SK-N-SH (cell line): ENCODE data around the gene NMNAT2. TPM values are rescaled to one million over a fixed set of nuclear protein-coding genes. Genes with fewer than 3 reads are reported as not detected.

Experiments used
- CTCF ChIA-PET: fragments of 300-600, 350-600 bp; formaldehyde crosslinking; extraction: SDS; loops from one replicate; lab custom pipeline; 2021; lab: Yijun Ruan, JAX
- POLR2A ChIA-PET: fragments of 350-600 bp; sonication (Branson Sonifier 250); formaldehyde crosslinking; extraction: SDS; loops from one replicate; lab custom pipeline; 2020; ENCODE audit warnings: antibody characterized with exemption, inconsistent platforms; lab: Yijun Ruan, JAX
- DNase-seq: peaks from one replicate; pipeline ENCODE4 v3.0.0; 2012
- H2AFZ ChIP-seq: fragments of 200-600 bp; sonication (generic); 2 replicates; pipeline ENCODE4 v1.8.1; 2016; ENCODE audit warnings: antibody characterized with exemption, mild to moderate bottlenecking, low read depth
- H3F3A ChIP-seq: fragments of 200-600 bp; sonication (generic); replicated peaks from 2 replicates; pipeline ENCODE3; 2016; ENCODE audit warnings: antibody characterized with exemption, mild to moderate bottlenecking; ENCODE audit not compliant: insufficient read depth
- H3K27ac ChIP-seq, 2 experiments: fragments of 200-500 bp in 1 of 2; fragments of 200-600 bp in 1 of 2; sonication (Bioruptor generic) in 1 of 2; sonication (generic), shearing (Covaris generic) in 1 of 2; 2 replicates each; pipeline versions ENCODE4 v1.5.1 to v1.6.1; 2014 to 2016; ENCODE audit warnings: low read depth in 2 of 2, inconsistent platforms in 1 of 2, low read length in 1 of 2, mild to moderate bottlenecking in 1 of 2, mixed read lengths in 1 of 2
- H3K27me3 ChIP-seq: fragments of 200-600 bp; sonication (generic), shearing (Covaris generic); 2 replicates; pipeline ENCODE4 v1.6.1; 2016; ENCODE audit warnings: mixed run types; ENCODE audit not compliant: insufficient read depth
- H3K36me3 ChIP-seq, 2 experiments: fragments of 200-500 bp in 1 of 2; fragments of 200-600 bp in 1 of 2; sonication (Bioruptor generic) in 1 of 2; sonication (generic) in 1 of 2; replicated peaks in 1 of 2; 2 replicates each; pipeline versions ENCODE3 to v1.5.1; 2014 to 2016; ENCODE audit warnings: low read length in 1 of 2, mild to moderate bottlenecking in 1 of 2; ENCODE audit not compliant: insufficient read depth in 2 of 2, control insufficient read depth in 1 of 2
- H3K4me1 ChIP-seq, 2 experiments: fragments of 200-500 bp in 1 of 2; fragments of 200-600 bp in 1 of 2; sonication (Bioruptor generic) in 1 of 2; sonication (generic), shearing (Covaris generic) in 1 of 2; 2 replicates each; pipeline versions ENCODE4 v1.5.1 to v1.6.1; 2014 to 2016; ENCODE audit warnings: low read depth in 1 of 2, low read length in 1 of 2, mixed run types in 1 of 2; ENCODE audit not compliant: insufficient read depth in 2 of 2, control insufficient read depth in 1 of 2
- H3K4me2 ChIP-seq: fragments of 200-600 bp; sonication (generic), shearing (Covaris generic); 2 replicates; pipeline ENCODE4 v1.6.1; 2017; ENCODE audit warnings: mixed run types
- H3K4me3 ChIP-seq, 2 experiments: fragments of 200-500 bp in 1 of 2; fragments of 200-600 bp in 1 of 2; sonication (Bioruptor generic) in 1 of 2; sonication (generic), shearing (Covaris generic) in 1 of 2; 2 replicates each; pipeline versions ENCODE4 v1.5.1 to v1.8.1; 2014 to 2016; ENCODE audit warnings: low read depth in 2 of 2, inconsistent platforms in 1 of 2, low read length in 1 of 2, mild to moderate bottlenecking in 1 of 2, mixed read lengths in 1 of 2, moderate library complexity in 1 of 2
- H3K79me2 ChIP-seq: fragments of 200-600 bp; sonication (generic); 2 replicates; pipeline ENCODE4 v1.8.1; 2017; ENCODE audit warnings: mild to moderate bottlenecking; ENCODE audit not compliant: insufficient read depth
- H3K9ac ChIP-seq: fragments of 200-600 bp; sonication (generic); 2 replicates; pipeline ENCODE4 v1.6.1; 2017; ENCODE audit warnings: mixed run types
- H3K9me2 ChIP-seq: fragments of 200-600 bp; sonication (generic); 2 replicates; pipeline ENCODE4 v1.6.1; 2017; ENCODE audit warnings: mixed run types
- H3K9me3 ChIP-seq: fragments of 200-600 bp; sonication (generic); 2 replicates; pipeline ENCODE4 v1.6.1; 2017; ENCODE audit warnings: mixed run types, mild to moderate bottlenecking, moderate library complexity
- H4K20me1 ChIP-seq: fragments of 200-600 bp; sonication (generic); 2 replicates; pipeline ENCODE4 v1.6.1; 2017; ENCODE audit warnings: mild to moderate bottlenecking, mixed run types; ENCODE audit not compliant: insufficient read depth
- CHD2 ChIP-seq: fragments of 150-350 bp; IDR thresholded peaks from 2 replicates; pipeline ENCODE4 v1.6.1; 2018; ENCODE audit warnings: low read length; ENCODE audit not compliant: partially characterized antibody
- CTCF ChIP-seq: fragments of 200-600 bp; sonication (generic); IDR thresholded peaks from 2 replicates; pipeline ENCODE4 v1.6.1; 2017; ENCODE audit warnings: antibody characterized with exemption, mild to moderate bottlenecking, moderate library complexity
- ELF1 ChIP-seq: IDR thresholded peaks from 2 replicates; pipeline ENCODE4 v1.4.0; 2012
- FOXJ3 ChIP-seq: sonication (generic); formaldehyde crosslinking; IDR thresholded peaks from 2 replicates; pipeline ENCODE4 v1.5.1; 2020; ENCODE audit warnings: mild to moderate bottlenecking, missing genetic modification reagents
- GATA2 ChIP-seq: sonication (generic); formaldehyde crosslinking; IDR thresholded peaks from 2 replicates; pipeline ENCODE4 v1.5.0; 2020; ENCODE audit warnings: mild to moderate bottlenecking, missing genetic modification reagents
- JUND ChIP-seq: IDR thresholded peaks from 2 replicates; pipeline ENCODE4 v1.4.0; 2012
- MXI1 ChIP-seq: IDR thresholded peaks from 2 replicates; pipeline ENCODE4 v1.6.1; 2012; ENCODE audit warnings: mild to moderate bottlenecking, low read depth, low read length, improper control_type of control experiment
- NRF1 ChIP-seq: IDR thresholded peaks from 2 replicates; pipeline ENCODE4 v1.6.1; 2012; ENCODE audit warnings: low read depth, mild to moderate bottlenecking, low read length
- POLR2AphosphoS5 ChIP-seq: IDR thresholded peaks from 2 replicates; pipeline ENCODE4 v1.6.1; 2012; ENCODE audit warnings: low read depth, low read length
- RCOR1 ChIP-seq: fragments of 150-350 bp; IDR thresholded peaks from 2 replicates; pipeline ENCODE4 v1.6.1; 2017; ENCODE audit warnings: antibody characterized with exemption, low read length
- SIN3A ChIP-seq: IDR thresholded peaks from 2 replicates; pipeline ENCODE4 v1.6.1; 2012; ENCODE audit warnings: low read depth, mild to moderate bottlenecking, low read length, moderate library complexity, borderline replicate concordance
- SMC3 ChIP-seq: IDR thresholded peaks from 2 replicates; pipeline ENCODE4 v1.6.1; 2012; ENCODE audit warnings: low read depth, low read length, improper control_type of control experiment
- TEAD4 ChIP-seq: IDR thresholded peaks from 2 replicates; pipeline ENCODE4 v1.4.0; 2012; ENCODE audit warnings: mild to moderate bottlenecking, borderline replicate concordance; ENCODE audit not compliant: insufficient read depth
- USF1 ChIP-seq: IDR thresholded peaks from 2 replicates; pipeline ENCODE4 v1.4.0; 2012; ENCODE audit warnings: low read depth, borderline replicate concordance
- USF2 ChIP-seq: fragments of 150-350 bp; IDR thresholded peaks from 2 replicates; pipeline ENCODE4 v1.6.1; 2017; ENCODE audit warnings: antibody characterized with exemption, low read length, low read depth, borderline replicate concordance
- YY1 ChIP-seq: IDR thresholded peaks from 2 replicates; pipeline ENCODE4 v1.4.0; 2012; ENCODE audit warnings: low read depth, mild to moderate bottlenecking
- WGBS: methylation state at CpG from one replicate; pipeline ENCODE4 v1.1.6; 2017; ENCODE audit warnings: low lambda C conversion rate; 5-methylcytosine and 5-hydroxymethylcytosine counted together
- polyA plus RNA-seq, 3 experiments: library from polyadenylated mRNA; depleted of rRNA; stranded (reverse); fragments of >200 nt; gene quantifications; 2 replicates each; pipeline ENCODE4 v1.2.3, GENCODE V29; 2012
- TF ChIP-seq, protein P1 (sequence below): IDR thresholded peaks from 2 replicates; pipeline ENCODE4 v1.4.0; 2012; ENCODE audit warnings: low read depth, borderline replicate concordance
- TF ChIP-seq, protein P2 (sequence below): fragments of 150-350 bp; IDR thresholded peaks from 2 replicates; pipeline ENCODE4 v1.6.1; 2016; ENCODE audit warnings: mild to moderate bottlenecking, low read depth, low read length

The NMNAT2 gene
- polyA plus RNA-seq, 1 of the 3 experiments (the other 2 are of a cell fraction), result 0.07 TPM

DNA sequence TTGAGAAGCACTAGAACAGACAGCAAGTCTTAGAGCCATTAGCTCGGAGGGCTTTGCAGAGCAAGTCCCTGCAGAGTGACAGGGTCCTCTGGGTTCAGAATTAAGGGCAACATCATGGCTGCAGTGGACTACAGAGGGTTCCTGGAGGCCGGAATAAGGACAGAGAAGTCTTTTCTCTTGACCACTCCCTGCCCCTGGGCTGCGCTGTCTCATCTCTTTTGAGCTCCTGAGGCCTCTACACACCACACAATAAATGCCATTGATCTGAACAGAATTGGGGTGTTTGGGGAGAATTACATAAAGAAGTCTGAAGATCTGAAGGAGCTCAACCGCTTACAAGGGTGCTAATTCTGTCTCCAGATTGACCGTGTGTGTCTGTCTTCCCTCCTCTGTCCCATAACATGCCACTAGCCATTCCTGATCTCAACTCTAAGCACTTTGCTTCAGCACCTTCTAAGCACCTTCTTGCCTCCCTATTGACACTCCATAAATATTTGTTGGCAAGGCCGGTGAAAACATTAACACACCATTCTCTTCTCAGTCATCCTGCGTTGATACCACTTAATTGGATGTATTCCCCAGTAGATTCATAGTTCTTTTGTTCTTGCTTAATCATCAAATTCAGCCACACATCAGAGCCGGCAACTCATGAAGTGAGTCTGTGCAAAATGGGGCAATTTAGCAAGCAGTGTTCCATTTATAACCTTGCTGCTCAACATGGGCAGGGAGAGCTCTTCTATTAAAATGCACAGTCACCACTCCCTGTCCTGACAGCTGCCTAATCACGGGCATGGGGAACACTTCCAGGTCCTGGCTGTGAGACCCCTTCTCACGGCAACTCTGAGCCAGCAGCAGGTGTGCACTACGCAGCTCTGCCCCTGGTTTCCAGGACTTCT, 49.7 kb downstream of the NMNAT2 start:
- no peaks in the 10 kb centered on the region for H4K20me1 ChIP-seq
- POLR2A ChIA-PET, result interaction anchor here (0.7 kb wide), 1 partner anchor 46 kb away, joined by 3 read pairs; no protein-coding TSS in a partner anchor
- 68% methylated on average over 8 of the region's 11 CpGs for WGBS
- no peaks in the 10 kb centered on the region for H3K9me2 ChIP-seq
- peaks cover 9% of the 10 kb centered on the region; the same call in 1 of the 2 replicates for H3K27me3 ChIP-seq
- no peak for DNase-seq
- CTCF ChIA-PET, result interaction anchor here (0.7 to 1.4 kb wide), 2 partner anchors 12 to 87 kb away, joined by 3 read pairs; no protein-coding TSS in a partner anchor
- H3K4me2 ChIP-seq, result no peak overlapping the region
- H3K9ac ChIP-seq, result no peak overlapping the region
- no peak overlapping the region for H3K27ac ChIP-seq
- H3K9me3 ChIP-seq, result no peaks in the 10 kb centered on the region
- no peaks in the 10 kb centered on the region for H3F3A ChIP-seq
- no peaks in the 10 kb centered on the region for H3K79me2 ChIP-seq
- H3K36me3 ChIP-seq, result no peaks in the 10 kb centered on the region
- TF ChIP-seq JUND (no peak), GATA2 (no peak), USF2 (no peak), SIN3A (no peak), RCOR1 (no peak), CTCF (no peak), ELF1 (no peak), NRF1 (no peak), MXI1 (no peak), YY1 (no peak), USF1 (no peak), CHD2 (no peak), FOXJ3 (CRISPR knock-in tag) (no peak), SMC3 (no peak), POLR2AphosphoS5 (no peak), TEAD4 (no peak)
- TF ChIP-seq, protein P1, sequence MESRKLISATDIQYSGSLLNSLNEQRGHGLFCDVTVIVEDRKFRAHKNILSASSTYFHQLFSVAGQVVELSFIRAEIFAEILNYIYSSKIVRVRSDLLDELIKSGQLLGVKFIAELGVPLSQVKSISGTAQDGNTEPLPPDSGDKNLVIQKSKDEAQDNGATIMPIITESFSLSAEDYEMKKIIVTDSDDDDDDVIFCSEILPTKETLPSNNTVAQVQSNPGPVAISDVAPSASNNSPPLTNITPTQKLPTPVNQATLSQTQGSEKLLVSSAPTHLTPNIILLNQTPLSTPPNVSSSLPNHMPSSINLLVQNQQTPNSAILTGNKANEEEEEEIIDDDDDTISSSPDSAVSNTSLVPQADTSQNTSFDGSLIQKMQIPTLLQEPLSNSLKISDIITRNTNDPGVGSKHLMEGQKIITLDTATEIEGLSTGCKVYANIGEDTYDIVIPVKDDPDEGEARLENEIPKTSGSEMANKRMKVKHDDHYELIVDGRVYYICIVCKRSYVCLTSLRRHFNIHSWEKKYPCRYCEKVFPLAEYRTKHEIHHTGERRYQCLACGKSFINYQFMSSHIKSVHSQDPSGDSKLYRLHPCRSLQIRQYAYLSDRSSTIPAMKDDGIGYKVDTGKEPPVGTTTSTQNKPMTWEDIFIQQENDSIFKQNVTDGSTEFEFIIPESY, result no peak
- TF ChIP-seq, protein P2, sequence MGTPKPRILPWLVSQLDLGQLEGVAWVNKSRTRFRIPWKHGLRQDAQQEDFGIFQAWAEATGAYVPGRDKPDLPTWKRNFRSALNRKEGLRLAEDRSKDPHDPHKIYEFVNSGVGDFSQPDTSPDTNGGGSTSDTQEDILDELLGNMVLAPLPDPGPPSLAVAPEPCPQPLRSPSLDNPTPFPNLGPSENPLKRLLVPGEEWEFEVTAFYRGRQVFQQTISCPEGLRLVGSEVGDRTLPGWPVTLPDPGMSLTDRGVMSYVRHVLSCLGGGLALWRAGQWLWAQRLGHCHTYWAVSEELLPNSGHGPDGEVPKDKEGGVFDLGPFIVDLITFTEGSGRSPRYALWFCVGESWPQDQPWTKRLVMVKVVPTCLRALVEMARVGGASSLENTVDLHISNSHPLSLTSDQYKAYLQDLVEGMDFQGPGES, result no peak
- TF ChIP-seq, all 33 proteins: peak for 0
- Histone ChIP-seq H2AFZ (no peak overlapping the region), H3K4me1 (no peaks in the 10 kb centered on the region), H3K4me3 (no peak overlapping the region)
